GM19240 (cell line): ENCODE measurements around the gene SASS6.
"Not testable (repeated sequence)": the region's sequence is repeated elsewhere in the genome, so short reads cannot be mapped to it uniquely, and the experiment has no call there.

Experiments used
- DNase-seq: peaks from one replicate; pipeline ENCODE4 v3.0.0; 2011; ENCODE audit warnings: low spot score; ENCODE audit not compliant: insufficient read length

The SASS6 gene

DNA sequence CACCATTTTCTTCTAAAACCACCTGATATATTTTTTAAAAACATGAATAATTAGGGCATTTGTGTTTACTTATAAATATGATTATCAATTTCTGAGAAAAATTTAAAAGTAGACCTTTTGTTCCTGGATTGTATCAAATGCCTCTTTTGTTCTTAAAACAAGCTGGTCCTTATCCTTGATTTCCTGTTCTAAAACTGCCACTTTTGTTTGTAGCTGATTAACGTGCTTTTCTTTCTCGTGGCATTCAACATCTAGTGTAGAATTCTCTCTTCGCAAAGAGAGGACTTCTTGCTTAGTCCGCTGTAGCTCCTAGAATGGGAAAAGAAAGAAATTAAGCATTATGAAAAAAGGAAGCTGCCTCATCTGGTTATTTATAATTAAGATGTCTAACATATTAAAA, 25.0 kb downstream of the SASS6 start:
- no peak for DNase-seq

DNA sequence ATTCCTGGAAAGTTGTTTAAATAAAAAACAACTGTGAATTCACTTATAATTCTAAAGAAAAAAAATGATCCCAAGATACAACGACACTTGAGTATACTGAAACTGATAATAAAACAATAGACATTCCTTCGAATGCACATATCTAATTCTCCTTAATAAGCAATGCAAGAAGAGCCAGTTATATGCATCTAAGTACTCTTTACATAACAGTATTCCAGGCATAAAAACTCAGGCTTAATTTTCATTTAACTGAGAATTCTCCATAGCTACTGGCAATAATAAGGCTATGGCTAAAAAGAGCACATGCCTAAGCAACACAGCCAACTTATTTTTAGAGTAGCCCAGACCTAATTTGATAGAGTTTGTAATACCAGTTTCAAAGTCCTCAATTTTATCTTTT, 31.2 kb downstream of the SASS6 start:
- no peak for DNase-seq

DNA sequence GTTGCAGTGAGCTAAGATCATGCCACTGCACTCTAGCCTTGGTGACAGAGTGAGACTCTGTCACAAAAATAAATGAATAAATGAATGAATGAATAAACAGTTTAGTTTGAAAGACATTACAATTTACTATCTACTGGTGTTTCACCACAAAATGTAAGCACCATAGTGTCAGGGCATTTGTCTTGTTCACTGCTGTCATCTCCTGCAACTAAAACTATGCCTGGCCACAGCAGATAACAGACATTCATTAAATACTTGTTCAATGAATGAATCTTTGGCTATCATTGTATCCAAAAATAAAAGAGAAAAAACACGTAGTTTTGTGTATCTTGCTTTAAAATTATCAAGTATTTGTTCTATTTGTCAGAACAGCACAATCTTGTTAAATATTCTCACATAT, 32.5 kb downstream of the SASS6 start:
- no peak for DNase-seq

DNA sequence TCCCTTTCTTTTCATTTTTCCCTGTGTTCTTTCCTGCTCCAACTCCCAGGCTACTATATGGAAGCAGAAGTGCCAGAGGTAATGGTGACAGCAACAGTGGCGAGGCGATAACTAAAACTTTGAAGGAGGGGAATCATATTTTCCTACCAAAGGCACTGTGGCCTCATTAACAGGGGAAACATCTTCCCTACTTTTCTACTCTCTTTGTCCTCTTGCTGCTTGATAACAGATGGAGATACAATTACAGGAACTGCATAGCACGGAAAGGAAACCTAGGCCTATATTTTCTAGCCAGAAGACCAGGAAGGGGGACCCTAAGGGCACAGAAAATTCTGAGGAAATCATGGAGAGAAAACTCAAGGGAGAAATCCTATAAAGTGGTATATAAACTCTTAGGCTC, 42.3 kb downstream of the SASS6 start:
- no peak for DNase-seq

DNA sequence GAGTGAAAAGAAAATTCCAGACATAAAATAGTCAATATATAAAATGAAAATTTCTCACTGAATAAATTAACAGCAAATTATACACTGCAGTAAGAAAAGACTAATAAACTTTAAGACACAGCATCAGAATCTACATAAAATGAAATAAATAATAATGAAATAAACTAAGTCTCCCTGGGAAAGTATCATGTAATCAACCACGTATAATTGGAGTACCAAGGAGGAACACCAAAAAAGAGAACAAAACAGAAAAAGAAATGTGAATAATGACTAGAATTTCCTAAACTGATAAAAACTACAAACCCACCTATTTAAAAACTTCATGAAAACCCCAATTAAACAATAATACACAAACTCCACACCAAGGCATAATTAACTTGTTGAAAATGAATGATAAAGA, 43.6 kb downstream of the SASS6 start:
- no peak for DNase-seq

DNA sequence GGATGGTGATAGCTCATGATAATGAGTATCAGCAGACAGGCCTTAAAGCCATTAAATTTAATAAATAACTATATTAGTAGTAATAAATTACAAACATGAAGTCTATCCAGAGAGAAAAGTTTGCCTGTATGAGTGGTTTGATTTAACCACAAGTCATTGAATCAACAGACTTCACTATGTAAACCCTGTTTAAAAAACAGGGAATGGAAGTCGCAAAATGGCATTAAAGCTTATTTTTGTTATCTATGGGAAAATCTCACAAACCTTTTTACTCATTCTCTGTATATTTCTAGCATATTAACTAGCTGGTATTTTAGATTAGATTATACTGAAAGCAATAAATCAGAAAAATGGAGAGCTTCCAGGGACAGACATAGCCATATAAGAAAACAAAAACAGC, 45.3 kb downstream of the SASS6 start:
- DNase-seq, result no peak

DNA sequence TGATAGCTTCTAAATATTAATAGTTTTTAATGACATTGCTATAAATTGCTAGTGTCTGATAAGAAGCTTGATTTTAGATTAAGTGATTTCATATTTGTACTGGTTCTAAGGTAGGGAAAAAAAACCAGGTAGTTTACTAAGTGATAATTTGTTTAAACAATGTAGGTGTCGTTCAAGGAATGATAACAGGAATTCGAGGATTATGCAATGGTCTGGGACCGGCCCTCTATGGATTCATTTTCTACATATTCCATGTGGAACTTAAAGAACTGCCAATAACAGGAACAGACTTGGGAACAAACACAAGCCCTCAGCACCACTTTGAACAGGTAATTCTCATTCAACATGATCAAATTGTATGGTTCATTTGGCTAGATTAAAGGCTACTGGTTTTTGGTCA, 52.4 kb downstream of the SASS6 start:
- no peak for DNase-seq

DNA sequence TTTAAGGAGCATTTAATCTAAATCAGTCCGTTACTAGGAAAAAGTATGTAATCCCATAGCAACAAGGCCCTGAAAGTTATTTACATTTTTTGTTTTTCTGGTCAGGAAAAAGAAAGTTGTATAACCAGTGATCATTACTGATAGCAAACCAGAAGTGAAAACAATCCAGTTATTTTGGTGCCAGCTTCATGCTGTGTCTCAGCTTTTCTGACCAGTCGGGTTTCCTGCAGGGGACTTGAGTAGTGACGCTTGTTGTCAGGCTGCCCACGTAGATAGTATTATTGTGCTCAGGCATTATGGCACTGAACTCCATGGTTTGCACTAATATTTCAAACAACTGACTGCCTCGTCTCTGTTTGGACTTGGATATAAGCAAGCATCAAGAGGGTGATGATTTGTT, 55.2 kb downstream of the SASS6 start:
- DNase-seq, result peak; percentile 19

DNA sequence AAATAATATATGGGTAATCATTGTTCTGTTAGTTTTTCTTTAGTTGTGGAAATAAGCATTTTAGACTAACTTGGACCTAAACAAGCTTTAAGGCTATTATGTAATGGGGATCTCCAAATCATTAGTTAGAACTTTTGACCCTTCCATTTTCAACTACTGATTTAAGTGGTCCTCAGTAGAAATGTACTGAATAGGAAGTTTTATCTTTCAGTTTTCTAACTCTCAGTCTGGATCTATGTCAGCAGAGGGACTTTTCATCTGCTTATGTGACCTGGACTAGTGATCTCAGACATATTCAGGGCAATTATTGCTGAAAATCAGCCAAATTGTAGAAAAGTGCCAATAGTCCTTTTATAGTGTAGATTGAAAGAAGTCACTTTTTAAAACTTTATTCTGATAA, 56.0 kb downstream of the SASS6 start:
- DNase-seq, result no peak

DNA sequence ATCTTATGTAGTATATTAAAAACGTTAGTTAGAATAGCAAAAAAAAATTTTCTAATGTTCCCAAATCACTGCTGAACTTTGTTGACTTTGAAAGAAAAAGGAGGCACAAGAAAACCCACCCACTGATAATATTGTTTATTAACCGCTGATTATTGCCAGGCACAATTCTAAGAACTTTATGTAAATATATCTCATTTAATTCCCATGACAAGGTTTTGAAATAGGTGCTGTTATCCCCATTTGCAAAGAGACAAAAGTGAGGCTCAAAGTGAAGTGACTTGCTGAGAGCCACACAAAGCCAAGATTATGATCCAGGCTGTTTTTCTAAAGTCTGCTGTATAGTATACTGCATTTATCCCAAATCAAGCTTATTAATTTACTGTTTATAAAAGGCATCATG, 56.4 kb downstream of the SASS6 start:
- no peak for DNase-seq

DNA sequence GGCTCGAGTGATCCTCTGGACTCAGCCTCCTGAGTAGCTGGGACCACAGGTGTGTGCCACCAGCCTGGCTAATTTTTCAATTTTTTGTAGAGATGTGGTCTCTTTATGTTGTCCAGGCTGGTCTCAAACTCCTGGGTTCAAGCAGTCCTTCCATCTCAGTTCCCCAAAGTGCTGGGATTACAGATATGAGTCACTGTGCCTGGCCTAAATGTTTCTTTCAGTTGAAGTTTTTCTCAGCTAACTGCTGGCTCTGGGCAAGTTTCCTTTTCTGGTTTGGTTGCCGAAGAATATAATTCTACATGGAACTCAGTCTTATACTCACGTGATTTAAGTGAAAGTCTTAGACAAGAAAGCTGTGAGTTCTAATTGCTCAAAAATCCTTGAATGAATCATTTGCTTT, 57.0 kb downstream of the SASS6 start:
- DNase-seq, result no peak

DNA sequence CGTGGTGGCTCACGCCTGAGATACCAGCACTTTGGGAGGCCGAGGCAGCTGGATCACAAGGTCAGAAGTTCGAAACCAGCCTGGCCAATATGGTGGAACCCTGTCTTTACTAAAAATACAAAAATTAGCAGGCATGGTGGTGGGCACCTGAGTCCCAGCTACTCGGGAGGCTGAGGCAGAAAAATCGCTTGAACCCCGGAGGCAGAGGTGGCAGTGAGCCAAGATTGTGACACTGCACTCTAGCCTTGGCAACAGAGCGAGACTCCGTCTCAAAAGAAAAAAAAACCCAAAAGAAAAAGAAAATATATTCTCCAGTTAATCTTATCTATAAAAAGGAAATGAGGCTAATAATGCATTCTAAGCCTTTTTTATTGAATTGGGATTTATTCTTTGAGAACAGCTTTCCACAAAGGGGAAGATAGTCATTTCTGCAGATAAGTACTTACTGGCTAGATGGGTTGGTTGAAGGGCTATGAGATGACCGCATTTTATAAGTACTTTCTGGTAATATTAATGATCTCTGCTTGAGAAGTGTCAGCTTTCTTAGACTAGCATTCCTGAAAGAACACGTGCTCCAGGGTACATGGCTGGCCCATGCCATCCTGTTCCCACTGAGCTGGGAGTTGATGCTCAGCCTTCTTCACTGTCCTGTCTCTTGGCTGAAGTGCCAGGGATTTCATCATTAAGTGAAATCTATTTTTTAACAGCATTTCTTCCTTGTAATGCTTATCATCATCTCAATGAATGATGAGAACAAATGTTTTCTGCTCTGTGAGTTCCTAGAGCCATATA, 57.9 kb downstream of the SASS6 start:
- DNase-seq, result no peak

DNA sequence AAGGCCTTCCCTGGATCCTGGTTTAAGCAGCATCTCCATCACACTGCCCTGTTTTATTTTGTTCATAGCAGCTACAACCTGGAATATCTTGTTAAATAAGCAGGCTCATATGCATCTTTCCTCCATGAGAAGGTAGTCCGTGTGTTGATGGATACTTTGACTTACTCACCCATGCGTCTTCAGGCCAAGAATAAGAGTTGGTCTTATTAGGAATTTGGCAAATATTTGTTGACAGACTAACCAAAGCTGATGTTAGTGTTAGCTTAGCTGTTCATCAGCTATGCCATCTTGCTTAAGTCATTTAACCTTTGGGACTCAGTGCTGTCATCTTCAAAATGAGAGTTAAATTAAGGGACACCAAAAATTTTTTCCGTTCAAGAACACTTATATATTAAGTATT, 59.2 kb downstream of the SASS6 start:
- DNase-seq, result no peak

DNA sequence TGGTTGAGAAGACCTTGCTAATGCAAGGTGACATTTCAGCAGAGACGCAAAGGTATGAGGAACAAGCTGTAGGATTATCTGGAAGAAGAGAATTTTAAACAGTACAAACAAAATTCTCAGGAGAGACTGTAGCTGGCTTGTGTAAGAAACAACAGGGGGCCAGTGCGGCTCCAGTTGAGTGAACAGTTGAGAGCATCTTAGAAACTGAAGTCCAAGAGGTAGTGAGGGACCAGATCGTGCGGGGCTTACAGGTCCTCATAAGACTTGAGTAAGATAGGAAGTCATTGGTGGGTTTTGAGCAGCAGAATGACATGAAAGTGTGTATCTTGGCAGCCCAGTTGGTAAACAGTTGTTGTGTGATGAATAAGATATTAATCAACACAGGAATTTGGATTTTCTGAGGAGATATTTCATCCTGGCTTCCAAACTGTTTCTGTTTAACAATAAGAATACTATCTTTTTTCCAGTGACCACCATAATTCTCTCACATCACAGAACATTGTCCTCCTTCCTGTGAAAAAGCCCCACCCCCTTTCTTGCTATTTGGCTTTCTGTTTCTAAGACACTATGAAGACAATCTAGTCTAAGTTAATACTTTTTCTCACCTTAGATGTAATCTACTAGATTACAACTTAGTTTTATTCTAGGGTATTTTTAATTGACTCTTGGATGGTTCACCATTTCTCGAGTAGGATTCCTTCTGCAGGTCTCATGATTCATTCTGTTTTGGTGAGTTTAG, 62.4 kb downstream of the SASS6 start:
- DNase-seq, result no peak

DNA sequence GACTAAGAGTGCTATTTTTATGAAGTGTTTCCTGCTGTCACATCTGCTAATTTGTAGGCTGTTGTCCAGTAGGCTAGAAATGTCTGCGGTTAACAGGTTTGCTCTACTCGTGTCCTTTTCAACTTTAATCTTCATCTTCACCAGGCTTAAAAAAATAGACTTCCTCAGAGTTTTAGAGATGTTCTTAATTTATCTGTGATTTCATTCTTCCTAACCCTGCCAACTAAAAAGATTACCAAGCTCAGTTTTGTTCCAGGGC, 66.8 kb downstream of the SASS6 start:
- no peak for DNase-seq

DNA sequence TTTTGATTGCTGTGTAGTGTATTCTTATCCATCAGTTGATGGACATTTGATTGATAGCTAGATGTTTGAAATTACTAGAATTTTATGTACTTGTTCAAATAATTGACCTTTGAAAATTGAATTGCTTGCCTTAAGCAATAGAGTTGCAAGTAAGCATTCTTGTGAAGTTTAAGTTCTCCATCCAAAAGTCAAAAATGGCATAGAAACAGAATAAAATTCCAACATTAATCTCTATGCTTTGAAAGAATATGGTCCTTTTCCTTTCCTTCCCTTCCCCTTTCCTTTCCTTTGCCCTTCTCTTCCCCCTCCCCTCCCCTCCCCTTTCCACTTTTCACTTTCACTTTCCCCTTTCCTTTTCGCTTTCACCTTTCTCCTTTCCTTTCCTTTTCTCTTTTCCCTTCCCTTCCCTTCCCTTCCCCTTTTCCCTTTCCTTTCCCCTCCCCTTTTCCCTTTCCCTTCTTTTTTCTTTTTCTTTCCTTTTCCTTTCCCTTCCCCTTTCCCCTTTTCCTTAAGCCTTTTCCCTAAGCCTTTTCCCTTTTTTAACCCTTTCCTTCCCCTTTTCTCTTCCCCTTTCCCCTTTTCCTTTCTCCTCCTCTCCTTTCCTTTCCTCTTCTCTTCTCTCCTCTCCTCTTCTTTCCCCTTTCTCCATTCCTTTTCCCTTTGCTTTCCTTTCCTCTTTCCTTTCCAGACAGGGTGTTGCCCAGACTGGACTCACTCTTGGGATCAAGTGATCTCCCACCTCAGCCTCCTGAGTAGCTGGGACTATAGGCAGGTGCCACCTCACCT, 67.4 kb downstream of the SASS6 start:
- DNase-seq, result no peak

DNA sequence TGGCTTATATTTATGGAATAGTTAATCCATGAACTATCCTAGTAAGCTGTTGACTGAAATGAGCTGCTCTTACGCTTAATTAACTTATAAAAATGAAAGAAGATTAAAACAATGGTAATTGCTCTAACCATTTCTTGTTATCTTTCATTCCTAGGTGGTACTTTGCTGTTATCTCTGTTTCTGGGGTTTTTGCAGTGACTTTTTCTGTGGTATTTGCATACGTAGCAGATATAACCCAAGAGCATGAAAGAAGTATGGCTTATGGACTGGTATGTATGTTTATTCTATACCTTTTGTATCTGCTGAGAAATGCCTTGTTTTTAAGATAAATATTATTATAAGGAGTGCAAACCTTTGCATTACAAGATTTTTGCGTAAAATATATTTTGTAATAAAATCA, 71.0 kb downstream of the SASS6 start:
- DNase-seq, result no peak

DNA sequence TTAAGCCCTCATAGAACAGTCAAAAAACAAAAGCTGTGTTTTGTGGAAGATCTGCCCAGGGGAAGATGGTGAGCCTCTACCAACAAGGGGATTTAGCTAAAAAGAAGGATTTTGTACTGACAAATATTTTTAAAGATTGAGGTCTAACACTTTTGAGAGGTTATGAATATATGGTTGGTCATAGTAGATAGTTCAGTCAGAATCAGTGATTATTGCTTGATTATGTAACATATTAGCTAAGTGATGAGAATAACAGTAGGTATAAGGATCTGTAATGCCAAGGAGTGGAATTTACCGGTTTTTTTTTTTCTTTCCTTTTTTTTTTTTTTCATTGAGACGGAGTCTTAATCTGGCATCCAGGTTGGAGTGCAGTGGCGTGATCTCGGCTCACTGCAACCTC, 79.0 kb downstream of the SASS6 start:
- no peak for DNase-seq

DNA sequence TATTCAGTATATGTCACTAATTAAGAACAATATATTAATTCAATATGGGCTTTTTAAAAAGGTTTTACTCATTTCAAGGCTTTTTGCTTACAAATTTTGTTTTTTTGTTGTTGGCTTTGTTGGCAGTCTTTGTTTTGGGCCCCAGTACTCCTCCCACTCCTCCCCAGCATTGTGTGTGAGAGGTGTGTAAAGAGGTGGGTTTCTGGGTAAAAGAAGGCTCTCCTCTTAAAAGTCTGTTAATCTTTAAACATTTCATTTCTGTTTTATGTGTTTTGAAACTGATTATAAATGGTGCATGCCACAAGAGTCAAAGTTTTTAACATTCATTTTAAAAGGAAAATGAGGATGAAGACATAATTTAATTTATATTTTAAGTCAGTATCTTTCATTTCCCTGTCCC, 79.6 kb downstream of the SASS6 start:
- DNase-seq, result no peak

DNA sequence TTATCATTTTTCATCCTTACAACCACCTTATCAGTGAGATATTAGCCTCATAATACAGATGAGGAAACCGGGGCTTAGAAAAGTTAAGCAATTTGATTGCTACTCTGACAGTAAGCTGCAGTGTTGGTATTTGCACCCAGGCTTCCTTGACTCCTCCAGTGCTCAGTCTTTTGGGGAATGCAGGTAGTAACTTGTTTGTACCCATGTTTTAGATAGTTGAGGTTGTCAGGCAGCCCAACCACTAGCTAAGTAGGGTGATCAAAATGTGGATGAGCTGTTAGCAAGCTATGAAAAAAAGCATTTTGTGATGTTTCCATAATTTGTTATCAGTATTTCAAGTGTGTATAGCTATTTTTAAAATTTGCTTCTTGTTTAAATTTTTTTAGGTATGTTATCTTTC, 80.8 kb downstream of the SASS6 start:
- DNase-seq, result no peak

DNA sequence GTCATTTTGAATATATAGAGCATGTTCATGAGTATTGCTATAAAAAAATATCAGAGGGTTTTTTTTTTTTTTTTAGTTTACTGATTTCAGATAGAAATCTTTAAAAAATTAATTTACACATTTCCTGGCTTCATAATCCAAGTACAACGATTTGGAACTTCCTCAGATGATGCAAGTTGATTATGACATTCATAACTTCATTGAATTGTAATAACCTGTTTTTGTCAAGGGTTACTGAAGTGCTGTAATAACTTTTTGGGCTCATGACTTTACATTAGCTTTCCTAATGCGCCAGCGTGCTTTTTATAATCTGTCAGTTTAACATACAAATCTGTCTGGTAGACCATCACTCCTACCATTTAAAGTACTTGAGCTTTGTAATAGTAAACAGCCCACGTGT, 81.3 kb downstream of the SASS6 start:
- DNase-seq, result no peak

DNA sequence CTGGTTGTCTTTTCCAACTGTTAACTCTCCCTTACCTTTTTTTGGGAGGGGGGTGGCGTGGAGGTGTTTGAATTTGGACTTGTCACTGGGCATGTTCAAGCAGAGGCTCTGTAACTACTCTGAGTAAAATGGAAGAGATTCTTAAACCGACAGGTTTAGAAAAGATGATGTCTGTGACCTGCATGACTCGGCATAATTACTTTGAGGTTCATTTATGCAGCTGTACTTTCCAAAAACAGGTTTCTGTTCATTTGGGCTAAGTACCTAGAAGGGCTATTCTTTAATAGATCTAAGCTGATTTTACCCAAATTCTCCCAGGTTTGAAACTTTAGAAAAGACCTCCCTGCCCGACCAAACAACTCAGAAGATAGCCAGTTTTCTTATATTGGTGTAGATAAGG, 82.6 kb downstream of the SASS6 start:
- DNase-seq, result no peak

DNA sequence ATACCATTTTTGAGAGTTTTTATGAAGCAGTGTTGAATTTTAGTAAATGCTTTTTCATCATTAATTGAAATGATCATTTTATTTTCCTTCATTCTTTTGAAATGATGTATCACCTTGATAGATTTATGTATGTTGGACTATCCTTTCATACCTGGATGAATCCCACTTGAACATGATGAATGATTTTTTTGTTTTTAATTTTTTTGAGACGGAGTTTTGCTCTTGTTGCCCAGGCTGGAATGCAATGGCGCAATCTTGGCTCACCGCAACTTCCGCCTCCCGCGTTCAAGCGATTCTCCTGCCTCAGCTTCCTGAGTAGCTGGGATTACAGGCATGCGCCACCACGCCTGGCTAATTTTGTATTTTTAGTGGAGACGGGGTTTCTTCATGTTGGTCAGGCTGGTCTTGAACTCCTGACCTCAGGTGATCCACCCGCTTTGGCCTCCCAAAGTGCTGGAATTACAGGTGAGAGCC, 85.5 kb downstream of the SASS6 start:
- not testable (repeated sequence) for DNase-seq
